HEK293T (cell line): ENCODE data around the gene KBTBD8.

Source experiments
- CTCF ChIA-PET: fragments of 350-600 bp; formaldehyde crosslinking; extraction: SDS; loops from one replicate; lab custom pipeline; 2021; ENCODE audit warnings: antibody characterized with exemption, inconsistent platforms; lab: Yijun Ruan, JAX
- POLR2A ChIA-PET: fragments of 350-600 bp; formaldehyde crosslinking; extraction: SDS; loops from one replicate; lab custom pipeline; 2020; ENCODE audit warnings: antibody characterized with exemption, inconsistent platforms; lab: Yijun Ruan, JAX
- DNase-seq: peaks from one replicate; pipeline ENCODE4 v3.0.0; 2012; ENCODE audit warnings: mixed read lengths; ENCODE audit errors: extremely low spot score
- ARNT ChIP-seq: fragments of 450-650 bp; IDR thresholded peaks from 2 replicates; pipeline ENCODE4 v1.6.1; 2017; ENCODE audit warnings: mild to moderate bottlenecking
- BHLHE40 ChIP-seq: fragments of 450-650 bp; IDR thresholded peaks from 2 replicates; pipeline ENCODE4 v1.6.1; 2016; ENCODE audit warnings: mild to moderate bottlenecking, moderate library complexity, borderline replicate concordance
- CTBP1 ChIP-seq: fragments of 450-650 bp; IDR thresholded peaks from 2 replicates; pipeline ENCODE4 v1.6.1; 2016; ENCODE audit warnings: borderline replicate concordance
- ELF4 ChIP-seq: fragments of 450-650 bp; IDR thresholded peaks from 2 replicates; pipeline ENCODE4 v1.6.1; 2017; ENCODE audit warnings: antibody characterized with exemption
- FOXA1 ChIP-seq: fragments of 450-650 bp; IDR thresholded peaks from 2 replicates; pipeline ENCODE4 v1.6.1; 2016; ENCODE audit warnings: mild to moderate bottlenecking
- FOXK2 ChIP-seq: fragments of 450-650 bp; IDR thresholded peaks from 2 replicates; pipeline ENCODE4 v1.6.1; 2016; ENCODE audit warnings: mild to moderate bottlenecking
- FOXM1 ChIP-seq: fragments of 450-650 bp; IDR thresholded peaks from 2 replicates; pipeline ENCODE4 v1.6.1; 2017; ENCODE audit warnings: mild to moderate bottlenecking, borderline replicate concordance
- HDGF ChIP-seq: fragments of 450-650 bp; IDR thresholded peaks from 2 replicates; pipeline ENCODE4 v1.6.1; 2017; ENCODE audit warnings: antibody characterized with exemption, borderline replicate concordance
- L3MBTL2 ChIP-seq: fragments of 450-650 bp; conservative IDR thresholded peaks from 2 replicates; pipeline ENCODE4 v1.6.1; 2016; ENCODE audit warnings: mild to moderate bottlenecking
- LEF1 ChIP-seq: fragments of 450-650 bp; IDR thresholded peaks from 2 replicates; pipeline ENCODE4 v1.6.1; 2017; ENCODE audit warnings: mild to moderate bottlenecking, borderline replicate concordance
- NFRKB ChIP-seq: fragments of 450-650 bp; IDR thresholded peaks from 2 replicates; pipeline ENCODE4 v1.6.1; 2016; ENCODE audit warnings: mild to moderate bottlenecking, moderate library complexity
- SP1 ChIP-seq: fragments of 450-650 bp; IDR thresholded peaks from 2 replicates; pipeline ENCODE4 v1.6.1; 2017
- SUZ12 ChIP-seq: fragments of 450-650 bp; IDR thresholded peaks from 2 replicates; pipeline ENCODE4 v1.6.1; 2016; ENCODE audit warnings: mild to moderate bottlenecking
- TARDBP ChIP-seq: fragments of 450-650 bp; IDR thresholded peaks from 2 replicates; pipeline ENCODE4 v1.6.1; 2016
- ZNF384 ChIP-seq: fragments of 450-650 bp; IDR thresholded peaks from 2 replicates; pipeline ENCODE4 v1.6.1; 2016
- TF ChIP-seq, protein P1 (sequence below): fragments of 450-650 bp; IDR thresholded peaks from 2 replicates; pipeline ENCODE4 v1.6.1; 2016

The KBTBD8 gene

DNA sequence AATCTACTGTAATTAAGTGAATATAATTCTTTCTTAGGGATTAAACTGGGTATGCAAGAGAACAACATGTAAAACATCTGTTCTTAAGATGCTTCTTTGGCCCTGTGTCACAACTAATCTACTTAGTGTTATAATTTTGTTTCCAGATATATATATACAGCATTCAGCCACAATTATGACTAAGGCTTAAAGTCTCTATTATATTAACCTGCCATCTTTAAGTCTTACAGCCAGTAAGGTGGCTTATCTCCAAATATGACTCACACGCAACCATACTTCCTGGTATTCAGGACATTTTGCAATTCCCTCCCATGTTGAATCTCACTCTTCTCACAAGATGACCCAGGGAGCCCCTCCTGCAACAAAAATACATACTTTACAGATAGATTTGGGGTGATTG is 6.6 kb upstream of the KBTBD8 start:
- POLR2A ChIA-PET: no interaction called here
- CTCF ChIA-PET: interaction anchor here (1.3 kb wide), 1 partner anchor 15 kb away, joined by 4 read pairs; no protein-coding TSS in a partner anchor
- DNase-seq: no peak
- no peak for TF ChIP-seq ELF4
- no peak for TF ChIP-seq BHLHE40
- TF ChIP-seq FOXK2: no peak
- TF ChIP-seq ARNT: no peak

- ChIA-PET POLR2A (no interaction called here), CTCF (no interaction called here)
- DNase-seq: no peak
- TF ChIP-seq LEF1: no peak
These were observed 5.0 kb upstream of the KBTBD8 start for GRCh38 chr3:66993082-66993481.

- no peak for TF ChIP-seq LEF1
- TF ChIP-seq SP1: no peak
- TF ChIP-seq FOXK2: no peak
- no peak for TF ChIP-seq ZNF384
- TF ChIP-seq FOXA1: no peak
- no peak for TF ChIP-seq CTBP1
- no peak for TF ChIP-seq L3MBTL2
- no peak for TF ChIP-seq SUZ12
- TF ChIP-seq, protein P1, sequence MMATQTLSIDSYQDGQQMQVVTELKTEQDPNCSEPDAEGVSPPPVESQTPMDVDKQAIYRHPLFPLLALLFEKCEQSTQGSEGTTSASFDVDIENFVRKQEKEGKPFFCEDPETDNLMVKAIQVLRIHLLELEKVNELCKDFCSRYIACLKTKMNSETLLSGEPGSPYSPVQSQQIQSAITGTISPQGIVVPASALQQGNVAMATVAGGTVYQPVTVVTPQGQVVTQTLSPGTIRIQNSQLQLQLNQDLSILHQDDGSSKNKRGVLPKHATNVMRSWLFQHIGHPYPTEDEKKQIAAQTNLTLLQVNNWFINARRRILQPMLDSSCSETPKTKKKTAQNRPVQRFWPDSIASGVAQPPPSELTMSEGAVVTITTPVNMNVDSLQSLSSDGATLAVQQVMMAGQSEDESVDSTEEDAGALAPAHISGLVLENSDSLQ: no peak
- no peak for TF ChIP-seq ELF4
- TF ChIP-seq BHLHE40: no peak
- TF ChIP-seq TARDBP: no peak
- TF ChIP-seq NFRKB: no peak
- no peak for TF ChIP-seq HDGF
- TF ChIP-seq ARNT: no peak
- no peak for TF ChIP-seq FOXM1
- DNase-seq: no peak
- CTCF ChIA-PET: no interaction called here
- POLR2A ChIA-PET: no interaction called here
These were observed 3.5 kb upstream of the KBTBD8 start for GRCh38 chr3:66994588-66994987.

DNA sequence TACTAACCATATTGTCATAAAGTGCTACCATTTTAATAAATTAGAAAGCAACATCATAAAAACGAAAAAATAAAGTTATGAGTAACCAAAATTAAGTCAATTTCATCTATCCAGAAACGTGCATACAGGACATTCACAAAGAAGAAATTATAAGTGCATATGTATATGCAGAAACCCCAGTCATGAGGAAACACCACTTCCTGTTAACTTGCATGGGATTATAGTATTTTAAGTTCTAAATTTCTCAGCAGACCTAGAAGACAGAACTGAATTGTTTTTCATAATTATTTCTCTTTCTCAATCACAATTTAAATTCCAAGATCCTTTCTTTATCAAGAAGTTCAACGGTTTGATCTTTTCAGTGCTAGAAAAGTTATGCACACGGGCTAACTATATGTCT is 1.4 kb upstream of the KBTBD8 start:
- TF ChIP-seq NFRKB (no peak), BHLHE40 (no peak), SUZ12 (no peak), FOXA1 (no peak), ARNT (no peak), L3MBTL2 (no peak), SP1 (no peak), FOXM1 (no peak), FOXK2 (no peak), HDGF (no peak), ELF4 (no peak), ZNF384 (no peak), LEF1 (no peak), CTBP1 (no peak), TARDBP (no peak)
- TF ChIP-seq, protein P1: no peak
- DNase-seq: no peak
- ChIA-PET CTCF (no interaction called here), POLR2A (no interaction called here)

GRCh38 chr3:66997560-66998112 is 471 bp upstream of the KBTBD8 start:
- ChIA-PET POLR2A (interaction anchor here (1.3 kb wide), 1 partner anchor 9 kb away, joined by 13 read pairs; no protein-coding TSS in a partner anchor), CTCF (no interaction called here)
- no peak for TF ChIP-seq SP1
- TF ChIP-seq ZNF384: no peak
- no peak for TF ChIP-seq SUZ12
- no peak for TF ChIP-seq FOXM1
- TF ChIP-seq FOXK2: no peak
- TF ChIP-seq LEF1: no peak
- TF ChIP-seq NFRKB: no peak
- TF ChIP-seq, protein P1: no peak
- no peak for TF ChIP-seq HDGF
- no peak for TF ChIP-seq TARDBP
- no peak for TF ChIP-seq ELF4
- TF ChIP-seq BHLHE40: no peak
- no peak for DNase-seq

DNA sequence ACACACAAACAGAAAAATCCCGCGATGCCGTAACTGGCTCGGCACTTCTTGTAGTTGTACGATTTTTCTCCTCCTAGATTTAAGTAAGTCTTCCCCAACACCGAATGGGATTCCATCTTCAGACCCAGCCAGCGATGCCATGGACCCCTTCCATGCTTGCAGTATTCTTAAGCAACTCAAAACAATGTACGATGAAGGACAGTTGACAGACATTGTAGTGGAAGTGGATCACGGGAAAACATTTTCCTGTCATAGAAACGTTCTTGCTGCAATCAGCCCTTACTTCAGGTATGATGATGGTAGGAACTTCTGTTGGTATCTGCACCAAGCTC is 763 bp downstream of the KBTBD8 start:
- CTCF ChIA-PET: no interaction called here
- POLR2A ChIA-PET: interaction anchor here (1.3 kb wide), 1 partner anchor 8 kb away, joined by 13 read pairs; no protein-coding TSS in a partner anchor
- TF ChIP-seq SP1: no peak
- TF ChIP-seq FOXA1: no peak
- TF ChIP-seq ELF4: no peak
- no peak for DNase-seq

- TF ChIP-seq, protein P1: no peak
- TF ChIP-seq FOXK2 (no peak), CTBP1 (no peak), SUZ12 (no peak), LEF1 (no peak), L3MBTL2 (no peak), BHLHE40 (no peak)
- no peak for DNase-seq
- POLR2A ChIA-PET: no interaction called here
- CTCF ChIA-PET: no interaction called here
These were observed 1.9 kb downstream of the KBTBD8 start for GRCh38 chr3:67000009-67000408.
